Ovary (tissue), 3 donors: ENCODE results near the gene AOPEP.

Source experiments
- CTCF ChIP-seq, 3 donors: fragments of 450-650 bp in 2 of 3; fragments of 200-600 bp in 1 of 3; IDR thresholded peaks; one replicate each; pipeline versions ENCODE4 v1.5.1 to v1.8.0; 2016 to 2022; ENCODE audit warnings: antibody characterized with exemption in 3 of 3, mild to moderate bottlenecking in 1 of 3
- EP300 ChIP-seq: sonication (generic); formaldehyde crosslinking; IDR thresholded peaks from one replicate; pipeline ENCODE4 v1.6.1; 2017; ENCODE audit warnings: antibody characterized with exemption
- donor health status: DM: no; HTN: no; CAD: no.

- TF ChIP-seq CTCF (IDR thresholded peaks at IDR 0.05) (no peak), EP300 (no peak)
These were observed 190.5 kb downstream of the AOPEP start for GRCh38 chr9:94916956-94917355.
